IMR-90 (cell line): ENCODE data around the gene GPR15LG. TPM values are rescaled to one million over a fixed set of nuclear protein-coding genes. Genes with fewer than 3 reads are reported as not detected.
A peak's percentile ranks its signal among the peaks of the same experiment; 100 is the strongest.

ENCODE experiments used
- ATAC-seq: fragments of 200-7000 bp; cut with Tn5 transposase; 2 replicates; pipeline ENCODE4 v1.9.1; 2020; ENCODE audit warnings: low read depth, mild to moderate bottlenecking, moderate library complexity
- BruUV-seq: library from RNA; stranded (reverse); fragments of 400-500 nt; replicated peaks from 2 replicates; lab custom pipeline; 2021; lab: Mats Ljungman, UMichigan
- CTCF ChIA-PET: fragments of 300-600 bp; formaldehyde crosslinking; extraction: SDS; loops from one replicate; lab custom pipeline; 2021; ENCODE audit warnings: antibody characterized with exemption; lab: Yijun Ruan, JAX
- POLR2A ChIA-PET: fragments of 300-600 bp; sonication (Branson Sonifier 250); formaldehyde crosslinking; loops from one replicate; lab custom pipeline; 2022; ENCODE audit warnings: antibody characterized with exemption; ENCODE audit not compliant: unreplicated experiment; lab: Charles Lee
- DNase-seq: peaks from one replicate; pipeline ENCODE4 v3.0.0; 2013
- H2AFZ ChIP-seq: replicated peaks from 2 replicates; pipeline ENCODE3; 2013; ENCODE audit warnings: low read length, mild to moderate bottlenecking; ENCODE audit not compliant: poor library complexity
- H2AK5ac ChIP-seq: 2 replicates; pipeline ENCODE4 v1.6.1; 2013; ENCODE audit warnings: low read depth, low read length, inconsistent platforms
- H2AK9ac ChIP-seq: replicated peaks from 2 replicates; pipeline ENCODE3; 2013; ENCODE audit warnings: mild to moderate bottlenecking, low read depth, low read length, moderate library complexity; ENCODE audit not compliant: poor library complexity
- H2BK120ac ChIP-seq: 2 replicates; pipeline ENCODE4 v1.6.1; 2013; ENCODE audit warnings: low read depth, low read length, inconsistent platforms
- H2BK15ac ChIP-seq: 3 replicates; pipeline ENCODE4 v1.6.1; 2013; ENCODE audit warnings: low read depth, low read length, inconsistent platforms
- H2BK20ac ChIP-seq: 2 replicates; pipeline ENCODE4 v1.6.1; 2013; ENCODE audit warnings: low read depth, mild to moderate bottlenecking, inconsistent platforms, low read length, moderate library complexity
- H2BK5ac ChIP-seq: 2 replicates; pipeline ENCODE4 v1.6.1; 2013; ENCODE audit warnings: mild to moderate bottlenecking, low read depth, low read length, inconsistent platforms; ENCODE audit not compliant: poor library complexity, severe bottlenecking
- H3K14ac ChIP-seq: replicated peaks from 2 replicates; pipeline ENCODE4 v1.6.1; 2013; ENCODE audit warnings: low read depth, low read length, inconsistent platforms
- H3K18ac ChIP-seq: 2 replicates; pipeline ENCODE4 v1.6.1; 2013; ENCODE audit warnings: low read depth, low read length, control low read depth
- H3K23ac ChIP-seq: 2 replicates; pipeline ENCODE4 v1.6.1; 2013; ENCODE audit warnings: low read depth, low read length, inconsistent platforms
- H3K27ac ChIP-seq: 2 replicates; pipeline ENCODE4 v1.5.1; 2013; ENCODE audit warnings: mild to moderate bottlenecking, control low read depth, low read length; ENCODE audit not compliant: insufficient read depth
- H3K27me3 ChIP-seq: 2 replicates; pipeline ENCODE4 v1.6.1; 2013; ENCODE audit warnings: low read length; ENCODE audit not compliant: control insufficient read depth, insufficient read depth
- H3K36me3 ChIP-seq: 2 replicates; pipeline ENCODE4 v1.6.1; 2013; ENCODE audit warnings: low read length, mixed read lengths; ENCODE audit not compliant: control insufficient read depth, insufficient read depth
- H3K4ac ChIP-seq: 2 replicates; pipeline ENCODE4 v1.6.1; 2013; ENCODE audit warnings: low read depth, low read length, inconsistent platforms
- H3K4me1 ChIP-seq: 2 replicates; pipeline ENCODE4 v1.6.1; 2013; ENCODE audit warnings: low read length, mixed read lengths; ENCODE audit not compliant: control insufficient read depth, insufficient read depth
- H3K4me2 ChIP-seq: 2 replicates; pipeline ENCODE4 v1.6.1; 2013; ENCODE audit warnings: low read depth, mild to moderate bottlenecking, control low read depth, low read length, moderate library complexity
- H3K4me3 ChIP-seq: 2 replicates; pipeline ENCODE4 v1.5.1; 2013; ENCODE audit warnings: low read depth, mild to moderate bottlenecking, control low read depth, low read length, moderate library complexity; ENCODE audit not compliant: insufficient read depth
- H3K56ac ChIP-seq: 2 replicates; pipeline ENCODE4 v1.6.1; 2013; ENCODE audit warnings: low read length, inconsistent platforms; ENCODE audit not compliant: insufficient read depth; ENCODE audit errors: extremely low read depth
- H3K79me1 ChIP-seq, 2 experiments: 2 replicates each; pipeline ENCODE4 v1.6.1; 2013; ENCODE audit warnings: low read length in 2 of 2, inconsistent platforms in 1 of 2, low read depth in 1 of 2
- H3K9ac ChIP-seq: 2 replicates; pipeline ENCODE4 v1.6.1; 2013; ENCODE audit warnings: low read depth, low read length, control low read depth
- H3K9me1 ChIP-seq: 2 replicates; pipeline ENCODE4 v1.6.1; 2013; ENCODE audit warnings: low read length, inconsistent platforms; ENCODE audit not compliant: insufficient read depth
- H3K9me3 ChIP-seq: 2 replicates; pipeline ENCODE4 v1.6.1; 2013; ENCODE audit warnings: low read length; ENCODE audit not compliant: control insufficient read depth, insufficient read depth
- H4K20me1 ChIP-seq: 2 replicates; pipeline ENCODE4 v1.6.1; 2013; ENCODE audit warnings: low read length, inconsistent platforms; ENCODE audit not compliant: insufficient read depth
- H4K5ac ChIP-seq: 2 replicates; pipeline ENCODE4 v1.6.1; 2013; ENCODE audit warnings: mild to moderate bottlenecking, low read depth, low read length, control low read depth
- H4K8ac ChIP-seq, 2 experiments: 2 replicates each; pipeline ENCODE4 v1.6.1; 2013; ENCODE audit warnings: low read depth in 2 of 2, low read length in 2 of 2, control low read depth in 1 of 2, inconsistent platforms in 1 of 2
- H4K91ac ChIP-seq: 2 replicates; pipeline ENCODE4 v1.6.1; 2013; ENCODE audit warnings: low read depth, low read length, inconsistent platforms; ENCODE audit not compliant: insufficient read depth
- BHLHE40 ChIP-seq: fragments of 150-350 bp; IDR thresholded peaks from 2 replicates; pipeline ENCODE4 v1.6.1; 2016; ENCODE audit warnings: mild to moderate bottlenecking, low read depth, low read length
- CEBPB ChIP-seq: IDR thresholded peaks from 2 replicates; pipeline ENCODE4 v1.6.1; 2012; ENCODE audit warnings: low read depth, low read length, improper control_type of control experiment
- CHD1 ChIP-seq: IDR thresholded peaks from 2 replicates; pipeline ENCODE4 v1.6.1; 2012; ENCODE audit warnings: low read depth, low read length, improper control_type of control experiment
- CTCF ChIP-seq: conservative IDR thresholded peaks from 2 replicates; pipeline ENCODE4 v1.5.1; 2012; ENCODE audit warnings: mild to moderate bottlenecking, low read depth, low read length, improper control_type of control experiment
- ELK1 ChIP-seq: fragments of 150-350 bp; IDR thresholded peaks from 2 replicates; pipeline ENCODE4 v1.6.1; 2016; ENCODE audit warnings: low read depth, mild to moderate bottlenecking, low read length, moderate library complexity, borderline replicate concordance
- FOS ChIP-seq: fragments of 150-350 bp; IDR thresholded peaks from 2 replicates; pipeline ENCODE4 v1.6.1; 2016; ENCODE audit warnings: low read depth, low read length
- MAFK ChIP-seq: IDR thresholded peaks from 2 replicates; pipeline ENCODE4 v1.6.1; 2012; ENCODE audit warnings: low read depth, low read length, improper control_type of control experiment
- MAZ ChIP-seq: IDR thresholded peaks from 2 replicates; pipeline ENCODE4 v1.6.1; 2012; ENCODE audit warnings: low read depth, mild to moderate bottlenecking, low read length, improper control_type of control experiment, moderate library complexity, borderline replicate concordance
- MXI1 ChIP-seq: IDR thresholded peaks from 2 replicates; pipeline ENCODE4 v1.6.1; 2012; ENCODE audit warnings: low read depth, mild to moderate bottlenecking, low read length, moderate library complexity, borderline replicate concordance
- NFE2L2 ChIP-seq: fragments of 150-350 bp; IDR thresholded peaks from 2 replicates; pipeline ENCODE4 v1.6.1; 2016; ENCODE audit warnings: low read depth, mild to moderate bottlenecking, low read length
- POLR2A ChIP-seq: IDR thresholded peaks from 2 replicates; pipeline ENCODE4 v1.6.1; 2012; ENCODE audit warnings: mild to moderate bottlenecking, low read depth, low read length
- RAD21 ChIP-seq: IDR thresholded peaks from 2 replicates; pipeline ENCODE4 v1.6.1; 2012; ENCODE audit warnings: low read length, improper control_type of control experiment
- RCOR1 ChIP-seq: IDR thresholded peaks from 2 replicates; pipeline ENCODE4 v1.6.1; 2012; ENCODE audit warnings: mild to moderate bottlenecking, low read length, improper control_type of control experiment; ENCODE audit not compliant: insufficient replicate concordance
- RFX5 ChIP-seq: IDR thresholded peaks from 2 replicates; pipeline ENCODE4 v1.8.0; 2012; ENCODE audit warnings: low read depth, mild to moderate bottlenecking, low read length, moderate library complexity
- SMC3 ChIP-seq: fragments of 150-350 bp; IDR thresholded peaks from 2 replicates; pipeline ENCODE4 v1.6.1; 2016; ENCODE audit warnings: low read depth, mild to moderate bottlenecking, antibody characterized with exemption, low read length, moderate library complexity
- USF2 ChIP-seq: fragments of 150-350 bp; IDR thresholded peaks from 2 replicates; pipeline ENCODE4 v1.6.1; 2017; ENCODE audit warnings: mild to moderate bottlenecking, antibody characterized with exemption, low read length, low read depth
- WGBS, 2 experiments: methylation state at CpG; one replicate each; pipeline versions ENCODE4 v1.1.5 to v1.1.7; 2013; ENCODE audit warnings: missing lambda C conversion rate in 2 of 2; ENCODE audit not compliant: insufficient read length in 1 of 2; ENCODE audit errors: extremely low coverage in 2 of 2; 5-methylcytosine and 5-hydroxymethylcytosine counted together
- dilution Hi-C: fragments of 300-500 bp; cut with HindIII; formaldehyde crosslinking; loops from one replicate; pipeline ENCODE4 v1.14.3; 2018; ENCODE audit warnings: low sequenced_read_pairs; ENCODE audit not compliant: unreplicated experiment
- in situ Hi-C: fragments of 300-500 bp; cut with MboI; formaldehyde crosslinking; loops from 3 replicates; pipeline ENCODE4 v1.14.3; 2019; ENCODE audit warnings: low sequenced_read_pairs, inconsistent platforms, mixed read lengths
- intact Hi-C: fragments of 100-400 bp; cut with micrococcal nuclease; formaldehyde crosslinking; loops from 2 replicates; pipeline ENCODE4 v1.10.0; 2022
- polyA plus RNA-seq, 3 experiments: library from polyadenylated mRNA; depleted of rRNA; stranded (reverse); fragments of >200 nt; gene quantifications; 2 replicates each; pipeline ENCODE4 v1.2.3, GENCODE V29; 2012; ENCODE audit warnings: low replicate concordance in 1 of 3
- total RNA-seq: library from RNA; depleted of rRNA; stranded (reverse); fragments of >200 nt; gene quantifications from 2 replicates; pipeline ENCODE4 v1.2.3, GENCODE V29; 2012

The GPR15LG gene
- total and polyA plus RNA-seq, 2 of the 4 experiments (the other 2 are of a cell fraction): not detected

GRCh38 chr10:84190621-84191020 is 17.0 kb downstream of the GPR15LG start:
- H3K9me1 ChIP-seq: peaks cover 8% of the 10 kb centered on the region
- H2BK20ac ChIP-seq: no peak overlapping the region
- no peaks in the 10 kb centered on the region for H3K9me3 ChIP-seq
- POLR2A ChIA-PET: no interaction called here
- H4K8ac ChIP-seq: no peak overlapping the region
- no peaks in the 10 kb centered on the region for H3K36me3 ChIP-seq
- no peak overlapping the region for H2BK120ac ChIP-seq
- 57% methylated on average over 1 of the region's 3 CpGs; no CpG with 5 or more reads in 1 of the 2 experiments for WGBS, 2 experiments
- no peak overlapping the region for H2BK15ac ChIP-seq
- H3K14ac ChIP-seq: no peak overlapping the region
- dilution Hi-C loops: no loop called here
- CTCF ChIA-PET: no interaction called here
- H3K56ac ChIP-seq: no peak overlapping the region
- no peak overlapping the region for H2AK5ac ChIP-seq
- ATAC-seq: no peak
- H3K27me3 ChIP-seq: peaks cover 33% of the 10 kb centered on the region
- no peak overlapping the region for H2BK5ac ChIP-seq
- DNase-seq: no peak
- H3K4ac ChIP-seq: no peak overlapping the region
- H3K23ac ChIP-seq: no peak overlapping the region
- no TSS peak for BruUV-seq
- H3K4me3 ChIP-seq: no peak overlapping the region
- no peak overlapping the region for H3K9ac ChIP-seq
- H3K18ac ChIP-seq: no peak overlapping the region
- no peak overlapping the region for H2AFZ ChIP-seq
- intact Hi-C loops: no loop called here
- H3K79me1 ChIP-seq: no peaks in the 10 kb centered on the region
- H3K27ac ChIP-seq: no peak overlapping the region
- in situ Hi-C loops: no loop called here
- H4K20me1 ChIP-seq: no peaks in the 10 kb centered on the region
- peaks cover 2% of the 10 kb centered on the region; the same call in 1 of the 2 replicates for H3K4me1 ChIP-seq
- TF ChIP-seq FOS: no peak
- TF ChIP-seq SMC3: no peak
- no peak for TF ChIP-seq CTCF
- TF ChIP-seq BHLHE40: no peak
- TF ChIP-seq CEBPB: no peak
- TF ChIP-seq RFX5: no peak
- TF ChIP-seq MAFK: no peak
- TF ChIP-seq RCOR1: no peak
- no peak for TF ChIP-seq CHD1
- TF ChIP-seq MXI1: no peak
- no peak for TF ChIP-seq ELK1
- TF ChIP-seq POLR2A: no peak
- no peak for TF ChIP-seq USF2
- no peak for TF ChIP-seq NFE2L2
- TF ChIP-seq RAD21: no peak
- no peak for TF ChIP-seq MAZ
- H3K4me2 ChIP-seq: no peak overlapping the region
- no peak overlapping the region for H4K5ac ChIP-seq
- H2AK9ac ChIP-seq: peak overlapping the region; percentile 50
- H4K91ac ChIP-seq: no peak overlapping the region
